A549 treated with dexamethasone at 1 μM for 4 hours (cell line): ENCODE measurements around the gene BBS12. TPM values are rescaled to one million over a fixed set of nuclear protein-coding genes. Genes with fewer than 3 reads are reported as not detected.

ENCODE experiments used
- total RNA-seq: library from RNA; stranded (reverse); fragments of 200-300 nt; extraction: Qiagen RNA extraction; gene quantifications from 5 replicates; pipeline ENCODE4 v1.2.3, GENCODE V29; 2022

BBS12 gene
- total RNA-seq, result 2.2 to 3.2 TPM (median 2.6 TPM) in 5 replicates

DNA sequence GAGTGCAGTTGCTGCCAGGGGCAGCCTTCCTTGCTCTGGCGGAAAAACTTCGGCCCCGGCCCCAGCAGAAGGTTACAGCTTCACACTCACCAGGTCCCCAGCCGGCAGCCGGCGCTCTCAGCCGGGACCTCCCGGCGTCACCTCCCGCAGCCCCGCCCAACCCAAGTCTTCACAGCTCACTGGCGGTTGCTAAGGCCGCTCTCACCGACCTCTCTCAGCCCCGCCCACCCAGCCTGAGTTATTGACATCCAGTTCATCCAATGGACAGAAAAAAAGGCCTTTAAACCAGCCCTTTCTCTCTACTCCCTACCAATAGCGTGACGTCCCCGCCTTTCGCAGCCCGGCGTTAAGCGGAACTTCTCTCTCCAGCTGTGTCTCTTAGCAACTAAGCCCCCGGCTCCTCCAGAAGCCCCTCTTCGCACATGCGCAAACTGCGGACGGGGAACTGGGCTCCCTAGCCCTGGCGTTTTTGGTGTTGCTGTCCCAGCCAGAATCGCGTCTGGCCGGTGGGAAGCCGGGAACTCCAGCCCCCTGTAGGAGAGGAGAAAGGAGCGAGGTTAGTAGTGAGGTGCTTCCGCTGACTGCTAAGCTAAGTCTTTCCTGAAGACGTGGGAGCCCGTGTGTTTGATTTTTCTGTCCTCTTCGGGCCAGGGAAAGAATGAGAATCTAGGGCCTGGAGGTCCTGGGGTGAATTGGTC lies at the start of gene BBS12:
Gene BBS12 (plus strand): TSS at position 376 of the 698 bp plus-strand sequence. CDS start 9,189 bp downstream, outside the sequence.

Other genes starting within 250 kb of the BBS12 start
- gene IL21, start 111.6 kb upstream of the BBS12 start, total RNA-seq, result not detected in 5 replicates
- gene FGF2, start 94.1 kb downstream of the BBS12 start, total RNA-seq, result 27.3 to 61.3 TPM (median 49.2 TPM) in 5 replicates
- 6.1 to 8.1 TPM (median 6.6 TPM) in 5 replicates for gene NUDT6, start 189.9 kb downstream of the BBS12 start, total RNA-seq